ENCODE measurements around the gene IDH3B.
A peak's percentile ranks its signal among the peaks of the same experiment; 100 is the strongest.
"Not testable (repeated sequence)": the region's sequence is repeated elsewhere in the genome, so short reads cannot be mapped to it uniquely, and the experiment has no call there.

Gene IDH3B

GRCh38 chr20:2694008-2694471, 30.0 kb upstream of the IDH3B start:
- DNase-seq, result no peak

DNA sequence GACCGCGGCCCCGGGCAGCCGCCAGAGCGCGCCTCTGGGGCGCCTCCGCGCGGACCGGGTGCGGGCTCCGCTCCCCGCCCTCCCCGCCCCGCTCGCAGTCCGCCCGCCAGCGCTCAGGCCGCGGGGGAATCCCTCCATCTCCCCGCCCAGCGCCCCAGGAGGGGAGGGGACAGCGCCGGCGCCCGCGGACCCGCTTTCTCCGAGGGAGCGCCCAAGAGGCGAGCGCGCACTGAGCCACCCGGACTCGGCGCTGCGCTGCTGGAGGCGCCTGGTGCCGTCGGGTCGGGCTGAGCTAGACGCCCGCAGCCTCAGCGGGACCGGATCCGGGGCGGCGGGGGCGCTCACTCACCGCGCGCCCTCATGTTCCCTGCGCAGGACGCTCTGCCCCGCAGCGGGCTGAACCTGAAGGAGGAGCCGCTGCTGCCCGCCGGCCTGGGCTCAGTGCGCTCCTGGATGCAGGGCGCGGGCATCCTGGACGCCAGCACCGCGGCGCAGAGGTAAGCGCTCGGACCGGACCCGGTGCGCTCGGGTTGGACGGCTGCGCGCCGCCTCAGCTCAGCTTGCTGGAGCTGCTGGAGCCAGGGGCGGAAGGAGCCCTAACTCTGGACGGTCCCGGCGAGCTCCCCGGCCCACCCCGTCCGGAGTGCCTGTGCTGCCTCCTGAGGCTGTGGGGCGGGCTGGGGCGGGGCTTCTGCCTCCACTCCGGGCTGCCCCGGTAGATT, 29.4 kb upstream of the IDH3B start:
- no peak for DNase-seq

DNA sequence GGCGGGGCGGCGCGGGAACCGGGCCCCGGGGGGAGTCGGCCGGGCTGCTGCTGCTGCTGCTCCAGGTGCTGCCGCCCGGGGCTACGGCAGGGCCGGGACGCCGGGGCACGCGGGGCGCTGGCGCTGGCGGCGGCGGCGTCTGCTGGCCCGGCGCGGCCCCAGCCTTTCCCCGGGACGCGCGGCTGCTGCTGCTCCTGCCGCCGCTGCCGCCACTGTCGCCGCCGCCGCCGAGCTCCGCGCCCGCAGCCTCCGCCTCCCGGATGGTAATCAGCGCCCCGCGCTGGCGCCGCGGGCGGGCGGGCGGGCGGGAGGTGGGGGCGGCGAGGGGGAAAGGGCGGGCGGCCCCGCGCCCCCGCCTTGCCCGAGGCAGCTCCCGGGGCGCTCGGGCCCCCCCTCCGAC, 28.9 kb upstream of the IDH3B start:
- no peak for DNase-seq

DNA sequence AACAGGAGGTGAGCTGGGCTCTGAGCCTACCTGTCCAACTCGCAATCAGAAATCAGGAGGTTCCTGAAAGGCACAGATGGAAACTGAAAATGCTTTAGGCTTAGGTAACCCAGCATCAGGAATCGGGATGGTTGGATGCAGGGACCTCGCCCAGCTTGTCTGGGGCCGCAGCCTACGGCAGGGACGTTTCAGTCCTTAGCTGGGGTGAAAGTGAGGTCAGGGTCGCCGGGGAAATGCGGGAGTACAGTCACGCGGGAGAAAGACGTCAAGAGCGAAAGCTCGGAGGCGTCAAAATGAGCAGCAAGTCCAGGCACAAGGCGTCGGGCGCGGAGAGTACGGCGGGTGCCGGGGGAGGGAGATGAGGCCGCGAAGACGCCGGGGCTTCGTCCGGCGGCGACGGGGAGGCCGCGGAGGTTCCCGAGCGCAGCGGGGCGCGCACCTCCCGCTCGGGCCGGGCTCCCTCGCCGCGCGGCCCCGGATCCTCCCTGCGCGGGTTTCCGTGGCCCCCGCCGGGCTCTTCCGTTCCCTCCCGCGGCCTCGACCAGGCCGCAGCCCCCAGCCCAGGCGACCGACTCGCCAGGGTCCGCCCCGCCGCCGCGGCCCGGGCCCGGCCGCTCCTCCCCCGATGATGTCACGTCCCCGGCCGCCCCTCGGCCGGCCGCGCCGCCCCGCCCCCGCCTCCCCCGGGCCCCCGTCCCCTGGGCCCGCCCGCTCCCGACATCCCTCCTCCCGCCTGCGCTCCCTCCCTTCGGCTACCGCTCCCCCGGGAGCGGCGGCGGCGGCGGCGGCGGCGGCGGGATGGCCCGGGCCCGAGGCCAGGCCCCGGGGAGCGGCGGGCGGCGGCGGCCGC, 28.2 kb upstream of the IDH3B start, which contains the start of gene EBF4:
TSS of gene EBF4 (plus strand) at position 745 of the 850 bp plus-strand sequence. CDS start 866 bp downstream, outside the sequence.
- no peak for DNase-seq

GRCh38 chr20:2691663-2692035, 27.6 kb upstream of the IDH3B start:
- DNase-seq, result no peak

DNA sequence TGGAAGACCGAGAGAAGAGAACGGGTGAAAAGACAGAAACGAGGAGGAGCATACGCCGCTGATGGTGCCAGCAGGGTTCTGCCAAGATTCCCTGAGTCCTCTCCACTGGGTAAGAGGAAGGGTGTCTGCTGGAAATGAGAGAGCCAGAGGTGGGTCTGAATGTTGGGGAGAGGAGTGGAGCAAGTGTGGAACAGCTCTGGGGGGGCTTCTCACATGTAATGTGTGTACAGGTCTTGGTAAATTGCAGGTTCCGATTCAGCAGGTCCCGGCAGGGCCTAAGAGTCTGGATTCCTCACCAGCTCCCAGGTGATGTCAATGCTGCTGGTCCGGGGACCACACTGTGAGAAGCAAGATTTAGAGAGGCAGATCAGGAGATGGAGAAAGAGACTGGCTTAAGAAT, 27.1 kb upstream of the IDH3B start:
- no peak for DNase-seq

- DNase-seq, result no peak
These were observed 26.7 kb upstream of the IDH3B start for GRCh38 chr20:2690718-2691117.

DNA sequence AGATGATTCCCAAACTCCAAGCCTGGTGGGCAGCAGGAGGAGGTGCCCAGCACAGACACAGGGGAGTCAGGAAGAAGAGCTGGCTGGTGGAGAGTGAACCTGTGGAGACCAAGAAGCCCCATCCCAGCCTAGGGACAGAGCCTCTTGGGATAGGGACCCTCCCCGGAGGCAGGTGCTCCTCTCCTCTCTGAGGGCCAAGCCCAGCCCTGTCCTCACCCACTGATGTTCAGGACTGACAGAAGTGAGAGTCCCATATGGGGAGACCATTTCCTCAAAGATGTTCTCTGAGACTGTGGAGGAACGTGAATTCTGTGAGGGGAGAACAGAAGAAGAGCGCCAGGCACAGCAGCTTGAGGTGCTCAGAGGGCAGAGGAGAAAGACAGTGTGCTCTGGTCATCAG, 26.2 kb upstream of the IDH3B start:
- DNase-seq, result no peak

GRCh38 chr20:2688041-2688591, 24.1 kb upstream of the IDH3B start:
- DNase-seq, result peak; percentile 30

GRCh38 chr20:2687514-2687913, 23.5 kb upstream of the IDH3B start:
- DNase-seq, result no peak

DNA sequence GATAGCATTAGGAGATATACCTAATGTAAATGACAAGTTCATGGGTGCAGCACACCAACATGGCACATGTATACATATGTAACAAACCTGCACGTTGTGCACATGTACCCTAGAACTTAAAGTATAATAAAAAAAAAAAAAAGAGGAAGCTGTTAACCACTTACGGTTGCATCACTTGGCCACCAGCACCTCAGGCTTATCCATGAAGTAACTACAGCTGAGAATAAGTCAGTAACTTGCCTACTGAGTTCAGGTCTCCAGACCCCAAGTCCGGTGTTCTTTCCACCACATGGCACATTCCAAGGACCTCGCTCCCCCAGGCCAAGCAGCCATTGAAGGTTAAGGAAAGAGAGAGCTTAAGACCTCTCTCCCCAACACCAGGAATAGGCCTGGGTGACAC, 20.8 kb upstream of the IDH3B start:
- not testable (repeated sequence) for DNase-seq

DNA sequence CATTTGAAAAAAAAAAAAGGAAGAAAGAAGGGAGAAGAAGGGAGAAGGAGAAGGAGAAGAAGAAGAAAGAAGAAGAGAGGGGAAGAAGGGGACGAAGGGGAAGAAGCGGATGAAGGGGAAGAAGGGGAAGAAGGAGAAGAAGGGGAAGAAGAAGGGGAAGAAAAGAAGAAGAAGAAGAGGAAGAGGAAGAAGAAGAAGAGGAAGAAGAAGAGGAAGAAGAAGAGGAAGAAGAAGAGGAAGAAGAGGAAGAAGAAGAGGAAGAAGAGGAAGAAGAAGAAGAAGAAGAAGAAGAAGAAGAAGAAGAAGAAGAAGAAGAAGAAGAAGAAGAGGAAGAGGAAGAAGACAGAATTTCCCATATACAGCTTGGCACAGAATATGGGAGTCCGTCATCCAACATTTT, 18.0 kb upstream of the IDH3B start:
- DNase-seq, result not testable (repeated sequence)

DNA sequence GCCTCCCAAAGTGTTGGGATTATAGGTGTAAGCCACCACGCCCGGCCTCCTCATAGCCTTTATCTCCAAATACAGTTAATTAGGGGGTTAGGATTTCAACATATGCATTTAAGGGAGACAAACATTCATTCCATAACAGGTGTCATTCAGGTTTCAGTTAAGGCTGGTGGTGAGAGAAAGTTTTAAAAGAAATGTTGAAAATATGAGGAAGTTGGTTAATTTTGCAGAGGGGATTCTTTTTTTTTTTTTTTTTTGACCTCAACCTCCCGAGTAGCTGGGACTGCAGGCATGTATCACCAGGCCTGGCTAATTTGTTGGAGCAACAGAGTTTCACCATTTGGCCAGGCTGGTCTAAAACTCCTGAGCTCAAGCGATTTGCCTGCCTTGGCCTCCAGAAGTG, 16.0 kb upstream of the IDH3B start:
- DNase-seq, result no peak

DNA sequence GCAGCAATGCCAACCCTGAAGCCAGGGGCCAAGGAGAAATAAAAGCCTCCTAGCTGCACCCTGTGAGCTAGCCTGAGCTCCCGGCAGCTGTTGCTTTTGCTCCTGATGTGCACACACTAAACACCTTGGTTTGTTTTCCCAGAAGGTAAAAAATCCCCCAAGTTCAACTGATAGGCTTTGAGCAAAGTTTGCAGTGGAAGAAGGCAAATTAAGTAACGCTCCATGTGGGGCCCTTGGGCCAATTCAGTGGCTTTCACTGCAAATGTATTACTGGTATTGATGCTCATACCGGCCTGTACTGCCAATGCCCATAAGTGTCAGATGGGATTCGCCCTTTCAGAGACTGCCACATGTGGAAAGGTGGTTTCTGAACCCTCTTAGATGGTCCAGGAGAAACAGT, 9.4 kb upstream of the IDH3B start:
- no peak for DNase-seq

GRCh38 chr20:2672446-2672845, 8.4 kb upstream of the IDH3B start:
- no peak for DNase-seq

DNA sequence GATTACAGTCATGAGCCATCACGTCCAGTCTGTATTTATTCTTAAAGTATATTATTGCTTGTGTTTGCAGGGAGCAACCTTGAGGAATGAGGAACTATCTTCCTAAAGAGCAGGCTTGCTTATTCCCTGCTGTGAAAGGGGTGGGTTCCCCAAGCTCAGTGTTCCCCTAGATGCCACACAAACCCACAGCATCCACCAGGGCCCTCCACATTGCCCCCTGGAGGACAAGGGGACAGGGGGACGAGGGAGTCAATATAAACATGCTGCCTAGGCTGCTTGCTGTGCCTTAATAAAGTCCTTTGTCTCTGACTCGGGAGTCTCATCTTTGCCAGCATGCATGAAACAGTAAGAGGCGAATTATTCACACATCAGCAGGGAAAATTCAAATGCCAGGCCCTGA, 8.0 kb upstream of the IDH3B start:
- DNase-seq, result no peak

DNA sequence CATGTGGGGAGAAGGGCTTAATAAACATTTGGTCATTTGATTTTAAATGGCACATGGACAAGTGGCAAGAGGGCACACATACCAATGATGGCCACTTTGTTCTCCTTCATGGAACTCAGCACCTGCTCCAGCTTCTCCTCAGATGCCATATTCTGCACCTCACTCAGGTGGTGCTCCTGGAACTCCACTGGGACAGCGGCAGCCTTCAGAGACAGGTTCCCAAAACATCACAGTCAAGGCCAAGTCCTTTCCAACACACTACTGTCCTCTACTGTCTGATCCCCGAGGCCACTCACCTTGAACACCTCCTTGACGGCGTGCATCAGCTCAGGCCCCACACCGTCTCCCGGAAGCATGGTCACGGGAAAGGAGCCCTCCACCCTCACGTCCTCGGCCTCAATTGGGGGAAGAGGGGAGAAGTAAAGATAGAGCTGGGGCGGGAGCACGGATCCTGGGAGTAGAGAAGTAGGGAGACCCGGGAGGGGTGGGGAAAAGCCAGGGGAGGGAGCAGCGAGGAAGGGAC, 591 bp downstream of the IDH3B start:
- DNase-seq, result no peak

- no peak for DNase-seq
These were observed 4.5 kb downstream of the IDH3B start for GRCh38 chr20:2659547-2659946.

GRCh38 chr20:2658414-2659354, 5.3 kb downstream of the IDH3B start:
- no peak for DNase-seq

DNA sequence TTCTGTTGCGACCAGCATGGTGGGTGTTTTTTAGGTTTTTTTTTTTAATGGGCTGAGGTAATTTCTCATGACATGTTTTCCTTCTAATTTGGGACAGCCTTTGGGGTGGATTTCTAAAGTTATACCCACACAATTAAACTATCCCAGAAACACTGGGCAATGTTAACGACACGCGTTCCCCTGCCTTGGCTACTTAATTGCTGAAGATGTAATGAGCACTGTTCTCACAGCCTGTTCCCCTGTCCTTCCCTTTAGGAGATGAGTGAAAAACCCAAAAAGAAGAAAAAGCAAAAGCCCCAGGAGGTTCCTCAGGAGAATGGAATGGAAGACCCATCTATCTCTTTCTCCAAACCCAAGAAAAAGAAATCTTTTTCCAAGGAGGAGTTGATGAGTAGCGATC, 6.3 kb downstream of the IDH3B start:
- no peak for DNase-seq

GRCh38 chr20:2657241-2657640, 6.8 kb downstream of the IDH3B start:
- DNase-seq, result no peak

DNA sequence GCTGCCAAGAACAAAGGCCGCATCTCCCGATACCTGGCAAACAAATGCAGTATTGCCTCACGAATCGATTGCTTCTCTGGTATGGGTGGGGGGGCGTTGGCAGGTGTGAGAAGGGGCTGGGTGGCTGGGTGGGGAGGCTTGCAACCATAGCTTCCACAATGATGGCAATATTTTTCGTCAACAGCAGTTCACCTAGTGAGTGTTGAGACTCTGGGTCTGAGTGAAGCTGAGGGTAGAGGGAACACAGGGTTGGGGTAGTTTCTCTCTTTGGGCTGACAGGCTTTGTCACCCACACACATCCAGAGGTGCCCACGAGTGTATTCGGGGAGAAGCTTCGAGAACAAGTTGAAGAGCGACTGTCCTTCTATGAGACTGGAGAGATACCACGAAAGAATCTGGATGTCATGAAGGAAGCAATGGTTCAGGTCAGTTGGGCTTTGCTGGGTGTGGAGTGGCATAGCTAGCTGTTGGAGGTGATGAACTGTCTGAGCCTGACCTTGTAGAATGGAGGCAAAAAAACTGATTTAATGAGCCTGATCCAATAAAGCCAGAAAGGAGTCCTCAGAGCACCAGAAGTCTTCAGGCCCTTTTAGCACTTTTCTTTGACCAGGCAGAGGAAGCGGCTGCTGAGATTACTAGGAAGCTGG, 7.4 kb downstream of the IDH3B start:
- DNase-seq, result no peak

Data from COR-L47 (cell line).